Breast epithelium (tissue), 4 donors: ENCODE results near the gene MYL10. TPM values are rescaled to one million over a fixed set of nuclear protein-coding genes. Genes with fewer than 3 reads are reported as not detected.

Experiments used
- DNase-seq, 2 donors: peaks; one replicate each; pipeline ENCODE4 v3.0.0-alpha.2; 2019; ENCODE audit warnings: low spot score in 2 of 2
- H3K27ac ChIP-seq, 2 donors: fragments of 200-600 bp; sonication (generic) in 1 of 2; one replicate each; pipeline ENCODE4 v1.5.1; 2016 to 2019; ENCODE audit warnings: mild to moderate bottlenecking in 1 of 2
- H3K27me3 ChIP-seq, 2 donors: fragments of 200-600 bp; sonication (generic) in 1 of 2; one replicate each; pipeline versions ENCODE4 v1.5.1 to v1.6.0; 2017 to 2019; ENCODE audit warnings: control low read depth in 1 of 2, mild to moderate bottlenecking in 1 of 2
- H3K36me3 ChIP-seq: fragments of 200-600 bp; one replicate; pipeline ENCODE4 v1.5.1; 2019
- H3K4me1 ChIP-seq, 2 donors: fragments of 200-600 bp; sonication (generic); one replicate each; pipeline ENCODE4 v1.5.1; 2016 to 2019; ENCODE audit warnings: control low read depth in 1 of 2
- H3K4me3 ChIP-seq, 3 donors: fragments of 200-600 bp; sonication (generic); 1 replicate in 2 of 3; 2 replicates in 1 of 3; pipeline ENCODE4 v1.5.1; 2016 to 2019; ENCODE audit warnings: mild to moderate bottlenecking in 3 of 3, moderate library complexity in 2 of 3
- H3K9me3 ChIP-seq, 2 donors: fragments of 200-600 bp; sonication (generic) in 1 of 2; one replicate each; pipeline ENCODE4 v1.5.1; 2016 to 2019; ENCODE audit warnings: control low read depth in 1 of 2
- CTCF ChIP-seq, 3 donors: fragments of 450-650 bp; IDR thresholded peaks; one replicate each; pipeline ENCODE4 v1.5.1; 2016 to 2017; ENCODE audit warnings: antibody characterized with exemption in 3 of 3, mild to moderate bottlenecking in 3 of 3, moderate library complexity in 3 of 3
- POLR2A ChIP-seq: fragments of 450-650 bp; IDR thresholded peaks from one replicate; pipeline ENCODE4 v1.6.1; 2016; ENCODE audit warnings: antibody characterized with exemption, mild to moderate bottlenecking, moderate library complexity
- POLR2AphosphoS5 ChIP-seq, 3 donors: sonication (generic); formaldehyde crosslinking; IDR thresholded peaks; one replicate each; pipeline ENCODE4 v1.6.1; 2017; ENCODE audit warnings: antibody characterized with exemption in 3 of 3
- intact Hi-C: fragments of 100-400 bp; cut with DNase I; formaldehyde crosslinking; loops from one replicate; pipeline ENCODE4 v1.15.1; 2023; ENCODE audit warnings: low total_unique reads
- total RNA-seq, 3 donors: library from RNA; depleted of rRNA; stranded (reverse); fragments of >200 nt; gene quantifications; one replicate each; pipeline ENCODE4 v1.1.0, GENCODE V29; 2016

Gene MYL10
- total RNA-seq, 3 donors from 2014 or later: not detected

- DNase-seq: no peak
- intact Hi-C loops: no loop called here
- TF ChIP-seq POLR2AphosphoS5 (IDR thresholded peaks at IDR 0.05) (no peak), CTCF (IDR thresholded peaks at IDR 0.05) (no peak), POLR2A (no peak)
- Histone ChIP-seq H3K36me3 (no peaks in the 10 kb centered on the region), H3K4me3 (no peak overlapping the region), H3K9me3 (no peaks in the 10 kb centered on the region), H3K27me3 (peaks cover 2 to 62% of the 10 kb centered on the region in 2 donors), H3K4me1 (no peaks in the 10 kb centered on the region), H3K27ac (no peak overlapping the region)
Observed at GRCh38 chr7:101626758-101627157, 2.3 kb downstream of the MYL10 start.

GRCh38 chr7:101626069-101626671, 2.9 kb downstream of the MYL10 start:
- no peak for TF ChIP-seq POLR2AphosphoS5 (IDR thresholded peaks at IDR 0.05)
- TF ChIP-seq CTCF (IDR thresholded peaks at IDR 0.05): no peak
- no peak for TF ChIP-seq POLR2A
- intact Hi-C loops: no loop called here
- H3K4me3 ChIP-seq: no peak overlapping the region
- H3K4me1 ChIP-seq: no peaks in the 10 kb centered on the region
- no peak overlapping the region for H3K27ac ChIP-seq
- H3K36me3 ChIP-seq: no peaks in the 10 kb centered on the region
- DNase-seq: no peak
- H3K9me3 ChIP-seq: no peaks in the 10 kb centered on the region
- peaks cover 2 to 62% of the 10 kb centered on the region in 2 donors for H3K27me3 ChIP-seq

- no peaks in the 10 kb centered on the region for H3K36me3 ChIP-seq
- no peak overlapping the region for H3K4me3 ChIP-seq
- H3K9me3 ChIP-seq: no peaks in the 10 kb centered on the region
- H3K4me1 ChIP-seq: no peaks in the 10 kb centered on the region
- H3K27ac ChIP-seq: no peak overlapping the region
- peaks cover 2 to 55% of the 10 kb centered on the region in 2 donors for H3K27me3 ChIP-seq
- TF ChIP-seq CTCF (IDR thresholded peaks at IDR 0.05): no peak
- TF ChIP-seq POLR2A: no peak
- no peak for TF ChIP-seq POLR2AphosphoS5 (IDR thresholded peaks at IDR 0.05)
- DNase-seq: no peak
- intact Hi-C loops: no loop called here
Observed at GRCh38 chr7:101625031-101625791, 3.9 kb downstream of the MYL10 start.

- TF ChIP-seq POLR2A (no peak), CTCF (IDR thresholded peaks at IDR 0.05) (no peak), POLR2AphosphoS5 (IDR thresholded peaks at IDR 0.05) (no peak)
- H3K36me3 ChIP-seq: no peaks in the 10 kb centered on the region
- H3K27me3 ChIP-seq: peaks cover 2 to 54% of the 10 kb centered on the region in 2 donors
- DNase-seq: no peak
- H3K27ac ChIP-seq: no peak overlapping the region
- no peak overlapping the region for H3K4me3 ChIP-seq
- H3K4me1 ChIP-seq: no peaks in the 10 kb centered on the region
- H3K9me3 ChIP-seq: no peaks in the 10 kb centered on the region
- intact Hi-C loops: no loop called here
Observed at GRCh38 chr7:101624246-101625001, 4.7 kb downstream of the MYL10 start.
